Kidney capillary endothelial cell (primary cell): ENCODE measurements around the gene GNRHR.
"Not testable (repeated sequence)": the region's sequence is repeated elsewhere in the genome, so short reads cannot be mapped to it uniquely, and the experiment has no call there.

Experiments
- DNase-seq: peaks from one replicate; pipeline ENCODE4 v3.0.0-alpha.2; 2018; ENCODE audit warnings: low spot score

Gene GNRHR

GRCh38 chr4:67754288-67754687, at the start of gene GNRHR:
Gene GNRHR, minus strand, starts transcription at chr4:67754388. Its CDS starts 53 bp downstream, at chr4:67754335.
- DNase-seq: no peak

GRCh38 chr4:67796810-67797209, 42.6 kb upstream of the GNRHR start:
- no peak for DNase-seq

- DNase-seq: no peak
Measured at GRCh38 chr4:67790721-67791120, 36.5 kb upstream of the GNRHR start.

GRCh38 chr4:67787311-67787710, 33.1 kb upstream of the GNRHR start:
- no peak for DNase-seq

GRCh38 chr4:67785528-67785927, 31.3 kb upstream of the GNRHR start:
- no peak for DNase-seq

- DNase-seq: no peak
Measured at GRCh38 chr4:67779631-67780030, 25.4 kb upstream of the GNRHR start.

GRCh38 chr4:67776746-67777145, 22.6 kb upstream of the GNRHR start:
- no peak for DNase-seq

GRCh38 chr4:67770422-67770821, 16.2 kb upstream of the GNRHR start:
- DNase-seq: no peak

GRCh38 chr4:67765928-67766327, 11.7 kb upstream of the GNRHR start:
- DNase-seq: no peak

GRCh38 chr4:67765401-67765800, 11.2 kb upstream of the GNRHR start:
- no peak for DNase-seq

- no peak for DNase-seq
Measured at GRCh38 chr4:67764183-67764582, 10.0 kb upstream of the GNRHR start.

- DNase-seq: no peak
Measured at GRCh38 chr4:67762086-67762485, 7.9 kb upstream of the GNRHR start.

- not testable (repeated sequence) for DNase-seq
Measured at GRCh38 chr4:67756991-67757390, 2.8 kb upstream of the GNRHR start.

- no peak for DNase-seq
Measured at GRCh38 chr4:67755974-67756373, 1.8 kb upstream of the GNRHR start.

GRCh38 chr4:67751260-67751659, 2.9 kb downstream of the GNRHR start:
- no peak for DNase-seq

- no peak for DNase-seq
Measured at GRCh38 chr4:67750691-67751090, 3.5 kb downstream of the GNRHR start.

GRCh38 chr4:67749286-67749685, 4.9 kb downstream of the GNRHR start:
- DNase-seq: no peak

GRCh38 chr4:67746797-67747495, 7.2 kb downstream of the GNRHR start:
- DNase-seq: peak; percentile 55

GRCh38 chr4:67744561-67745283, 9.5 kb downstream of the GNRHR start:
- DNase-seq: peak; percentile 6

- no peak for DNase-seq
Measured at GRCh38 chr4:67743194-67743593, 11.0 kb downstream of the GNRHR start.

GRCh38 chr4:67736262-67736661, 17.9 kb downstream of the GNRHR start:
- no peak for DNase-seq

- DNase-seq: no peak
Measured at GRCh38 chr4:67735325-67735724, 18.9 kb downstream of the GNRHR start.

- not testable (repeated sequence) for DNase-seq
Measured at GRCh38 chr4:67730511-67730910, 23.7 kb downstream of the GNRHR start.
